Liver (tissue), 9 donors: ENCODE results near the gene DGKE. TPM values are rescaled to one million over a fixed set of nuclear protein-coding genes. Genes with fewer than 3 reads are reported as not detected.

Source experiments
- DNase-seq: peaks from one replicate; pipeline ENCODE4 v3.0.0-alpha.2; 2017; ENCODE audit warnings: low spot score
- H3K27ac ChIP-seq, 2 donors: one replicate each; pipeline ENCODE4 v1.7.0; 2013; ENCODE audit warnings: inconsistent platforms in 2 of 2, low read length in 2 of 2, control low read depth in 1 of 2, low read depth in 1 of 2, mild to moderate bottlenecking in 1 of 2
- H3K27me3 ChIP-seq, 4 donors: one replicate each; pipeline versions ENCODE4 v1.6.1 to v1.7.0; 2013; ENCODE audit warnings: low read length in 3 of 4, inconsistent platforms in 1 of 4, mild to moderate bottlenecking in 1 of 4, moderate library complexity in 1 of 4; ENCODE audit not compliant: control insufficient read depth in 4 of 4, insufficient read depth in 4 of 4
- H3K36me3 ChIP-seq, 4 donors: one replicate each; pipeline versions ENCODE4 v1.6.1 to v1.7.0; 2013; ENCODE audit warnings: low read length in 3 of 4, mild to moderate bottlenecking in 3 of 4, low read depth in 1 of 4, moderate library complexity in 1 of 4; ENCODE audit not compliant: control insufficient read depth in 4 of 4, insufficient read depth in 3 of 4
- H3K4me1 ChIP-seq, 4 donors: one replicate each; pipeline versions ENCODE4 v1.6.1 to v1.7.0; 2013; ENCODE audit warnings: low read length in 3 of 4, mild to moderate bottlenecking in 3 of 4, moderate library complexity in 1 of 4; ENCODE audit not compliant: control insufficient read depth in 4 of 4, insufficient read depth in 4 of 4
- H3K4me3 ChIP-seq, 3 donors: one replicate each; pipeline versions ENCODE4 v1.6.1 to v1.7.0; 2013; ENCODE audit warnings: low read length in 3 of 3, control low read depth in 1 of 3, low read depth in 1 of 3, mild to moderate bottlenecking in 1 of 3
- H3K9ac ChIP-seq, 2 donors: one replicate each; pipeline ENCODE4 v1.7.0; 2013; ENCODE audit warnings: low read length in 2 of 2, mild to moderate bottlenecking in 2 of 2, moderate library complexity in 2 of 2, control low read depth in 1 of 2, low read depth in 1 of 2
- H3K9me3 ChIP-seq, 4 donors: one replicate each; pipeline versions ENCODE4 v1.6.1 to v1.7.0; 2013; ENCODE audit warnings: low read length in 3 of 4; ENCODE audit not compliant: control insufficient read depth in 4 of 4
- ATF3 ChIP-seq: IDR thresholded peaks from 2 replicates; pipeline ENCODE4 v1.6.1; 2016; ENCODE audit warnings: antibody characterized with exemption
- CTCF ChIP-seq: fragments of 150-350 bp; IDR thresholded peaks from 2 replicates; pipeline ENCODE4 v1.5.1; 2017; ENCODE audit warnings: improper control_type of control experiment, low read depth, low read length; ENCODE audit not compliant: missing input control
- EGR1 ChIP-seq, 2 donors: IDR thresholded peaks; 2 replicates each; pipeline ENCODE4 v1.6.1; 2016 to 2018; ENCODE audit warnings: antibody characterized with exemption in 2 of 2, low read depth in 2 of 2
- FOXA1 ChIP-seq: IDR thresholded peaks from 2 replicates; pipeline ENCODE4 v1.6.1; 2016; ENCODE audit warnings: antibody characterized with exemption
- FOXA2 ChIP-seq: IDR thresholded peaks from 2 replicates; pipeline ENCODE4 v1.6.1; 2016; ENCODE audit warnings: antibody characterized with exemption
- GABPA ChIP-seq, 2 donors: IDR thresholded peaks in 1 of 2; conservative IDR thresholded peaks in 1 of 2; 2 replicates each; pipeline ENCODE4 v1.6.1; 2016; ENCODE audit warnings: antibody characterized with exemption in 2 of 2, mild to moderate bottlenecking in 1 of 2, moderate library complexity in 1 of 2
- HNF4G ChIP-seq: IDR thresholded peaks from 2 replicates; pipeline ENCODE4 v1.6.1; 2016; ENCODE audit warnings: antibody characterized with exemption
- JUND ChIP-seq, 2 donors: IDR thresholded peaks; 2 replicates each; pipeline ENCODE4 v1.6.1; 2016; ENCODE audit warnings: antibody characterized with exemption in 2 of 2
- MAX ChIP-seq: IDR thresholded peaks from 2 replicates; pipeline ENCODE4 v1.6.1; 2016; ENCODE audit warnings: antibody characterized with exemption
- NR2F2 ChIP-seq: IDR thresholded peaks from 2 replicates; pipeline ENCODE4 v1.6.1; 2016; ENCODE audit warnings: antibody characterized with exemption
- RAD21 ChIP-seq, 2 donors: IDR thresholded peaks; 2 replicates each; pipeline ENCODE4 v1.6.1; 2016; ENCODE audit warnings: antibody characterized with exemption in 2 of 2, mild to moderate bottlenecking in 2 of 2
- REST ChIP-seq: IDR thresholded peaks from 2 replicates; pipeline ENCODE4 v1.6.1; 2016; ENCODE audit warnings: antibody characterized with exemption, mild to moderate bottlenecking
- RXRA ChIP-seq, 2 donors: IDR thresholded peaks; 2 replicates each; pipeline ENCODE4 v1.6.1; 2017 to 2018; ENCODE audit warnings: antibody characterized with exemption in 2 of 2, mild to moderate bottlenecking in 1 of 2
- SP1 ChIP-seq: IDR thresholded peaks from 2 replicates; pipeline ENCODE4 v1.6.1; 2018; ENCODE audit warnings: antibody characterized with exemption, mild to moderate bottlenecking
- TAF1 ChIP-seq: conservative IDR thresholded peaks from 2 replicates; pipeline ENCODE4 v1.6.1; 2016; ENCODE audit warnings: antibody characterized with exemption, mild to moderate bottlenecking
- YY1 ChIP-seq: IDR thresholded peaks from 2 replicates; pipeline ENCODE4 v1.6.1; 2016; ENCODE audit warnings: antibody characterized with exemption, mild to moderate bottlenecking
- ZBTB33 ChIP-seq: IDR thresholded peaks from 2 replicates; pipeline ENCODE4 v1.6.1; 2016; ENCODE audit warnings: antibody characterized with exemption
- WGBS: extraction: QIAGEN DNeasy Blood & Tissue Kit; methylation state at CpG from one replicate; pipeline ENCODE4 v1.1.7; 2013; 5-methylcytosine and 5-hydroxymethylcytosine counted together
- polyA plus RNA-seq, 2 donors: library from polyadenylated mRNA; stranded (reverse) in 1 of 2; unstranded in 1 of 2; fragments of 200-250 nt in 1 of 2; fragments of >200 nt in 1 of 2; fragmentation: Nextera tagmentation in 1 of 2; extraction: Ambion mirVana in 1 of 2; gene quantifications; one replicate each; pipeline versions ENCODE4 v1.2.1 to v1.2.3, GENCODE V29; 2013 to 2015
- total RNA-seq, 2 donors: library from RNA; depleted of rRNA; stranded (reverse); fragments of >200 nt; gene quantifications; one replicate each; pipeline ENCODE4 v1.2.3, GENCODE V29; 2014
- donor health status: healthy.
- donor health status: healthy.
- donor health status: healthy.
- donor health status: healthy.
- donor health status: healthy.

Gene DGKE
- total and polyA plus RNA-seq, 4 donors: 1.0 to 5.9 (median 2.8) TPM

- Histone ChIP-seq H3K9me3 (no peaks in the 10 kb centered on the region), H3K4me1 (peaks cover 0 to 21% (median 0%) of the 10 kb centered on the region in 4 donors), H3K9ac (no peak overlapping the region), H3K27me3 (no peaks in the 10 kb centered on the region), H3K27ac (no peak overlapping the region), H3K36me3 (peaks cover 33 to 83% (median 68%) of the 10 kb centered on the region in 4 donors), H3K4me3 (no peak overlapping the region)
- DNase-seq: no peak
- TF ChIP-seq MAX: no peak
- no peak for TF ChIP-seq GABPA (IDR thresholded peaks at IDR 0.05 in 1 of 2, conservative IDR thresholded peaks at IDR 0.05 in 1 of 2)
- no peak for TF ChIP-seq EGR1 (IDR thresholded peaks at IDR 0.05; ENCODE audit: low read depth in 2 of 2)
- no peak for TF ChIP-seq CTCF
- TF ChIP-seq TAF1: no peak
- TF ChIP-seq HNF4G: no peak
- TF ChIP-seq NR2F2: no peak
- TF ChIP-seq JUND (IDR thresholded peaks at IDR 0.05): no peak
- TF ChIP-seq REST: no peak
- no peak for TF ChIP-seq ZBTB33
- TF ChIP-seq RXRA (IDR thresholded peaks at IDR 0.05): no peak
- 79% methylated on average over 9 of the region's 9 CpGs for WGBS
These were observed 64.9 kb downstream of the DGKE start for GRCh38 chr17:56898874-56899273.

- H3K27ac ChIP-seq: no peak overlapping the region
- no peak for DNase-seq
- H3K27me3 ChIP-seq: no peaks in the 10 kb centered on the region
- peaks cover 0 to 21% (median 0%) of the 10 kb centered on the region in 4 donors for H3K4me1 ChIP-seq
- H3K36me3 ChIP-seq: peaks cover 31 to 87% (median 72%) of the 10 kb centered on the region in 4 donors
- 95% methylated on average over 7 of the region's 7 CpGs for WGBS
- H3K9ac ChIP-seq: no peak overlapping the region
- H3K9me3 ChIP-seq: no peaks in the 10 kb centered on the region
- H3K4me3 ChIP-seq: no peak overlapping the region
- TF ChIP-seq ZBTB33: no peak
- no peak for TF ChIP-seq NR2F2
- TF ChIP-seq EGR1 (IDR thresholded peaks at IDR 0.05; ENCODE audit: low read depth in 2 of 2): no peak
- TF ChIP-seq TAF1: no peak
- no peak for TF ChIP-seq FOXA2
- no peak for TF ChIP-seq RAD21 (IDR thresholded peaks at IDR 0.05)
- no peak for TF ChIP-seq SP1
- TF ChIP-seq FOXA1: no peak
- no peak for TF ChIP-seq RXRA (IDR thresholded peaks at IDR 0.05)
- TF ChIP-seq YY1: no peak
- TF ChIP-seq MAX: no peak
- no peak for TF ChIP-seq CTCF
- no peak for TF ChIP-seq HNF4G
- no peak for TF ChIP-seq ATF3
These were observed 65.5 kb downstream of the DGKE start for GRCh38 chr17:56899403-56899802.
